OCI-LY7 (cell line): ENCODE data around the gene ZNF277. TPM values are rescaled to one million over a fixed set of nuclear protein-coding genes. Genes with fewer than 3 reads are reported as not detected.

Experiments used
- BruUV-seq: library from RNA; stranded (reverse); fragments of 400-500 nt; replicated peaks from 2 replicates; lab custom pipeline; 2021; lab: Mats Ljungman, UMichigan
- CTCF ChIA-PET: fragments of 300-600 bp; sonication (Branson Sonifier 250); formaldehyde crosslinking; loops from one replicate; lab custom pipeline; 2022; ENCODE audit warnings: antibody characterized with exemption; ENCODE audit not compliant: unreplicated experiment; lab: Charles Lee
- POLR2A ChIA-PET: fragments of 300-600 bp; sonication (Branson Sonifier 250); formaldehyde crosslinking; loops from one replicate; lab custom pipeline; 2022; ENCODE audit warnings: antibody characterized with exemption; lab: Charles Lee
- DNase-seq: peaks from one replicate; pipeline ENCODE4 v3.0.0-alpha.2; 2015; ENCODE audit warnings: low spot score
- H2AFZ ChIP-seq: fragments of 200-600 bp; sonication (generic), shearing (Covaris generic); 2 replicates; pipeline ENCODE4 v1.6.1; 2014; ENCODE audit warnings: mild to moderate bottlenecking, antibody characterized with exemption, low read length, moderate library complexity
- H3K27ac ChIP-seq: fragments of 200-600 bp; sonication (generic); 2 replicates; pipeline ENCODE4 v1.5.1; 2014; ENCODE audit warnings: mixed run types, low read depth, mild to moderate bottlenecking, moderate library complexity, low read length, inconsistent platforms; ENCODE audit not compliant: poor library complexity, severe bottlenecking
- H3K36me3 ChIP-seq: fragments of 200-600 bp; sonication (generic); 2 replicates; pipeline ENCODE4 v1.6.1; 2014; ENCODE audit warnings: mild to moderate bottlenecking, antibody characterized with exemption, low read length, moderate library complexity, mixed read lengths; ENCODE audit not compliant: insufficient read depth
- H3K4me1 ChIP-seq: fragments of 200-600 bp; sonication (generic); 2 replicates; pipeline ENCODE4 v1.5.1; 2014; ENCODE audit warnings: mild to moderate bottlenecking, low read length; ENCODE audit not compliant: insufficient read depth, poor library complexity, severe bottlenecking
- H3K4me2 ChIP-seq: fragments of 200-600 bp; sonication (generic); 2 replicates; pipeline ENCODE4 v1.6.1; 2014; ENCODE audit warnings: mild to moderate bottlenecking, low read length
- H3K4me3 ChIP-seq: fragments of 200-600 bp; sonication (generic); 2 replicates; pipeline ENCODE4 v1.5.1; 2014; ENCODE audit warnings: mild to moderate bottlenecking, low read depth, low read length; ENCODE audit not compliant: poor library complexity, severe bottlenecking
- H3K79me2 ChIP-seq: fragments of 200-600 bp; sonication (generic); 2 replicates; pipeline ENCODE4 v1.6.1; 2016; ENCODE audit warnings: low read depth, mild to moderate bottlenecking, low read length, moderate library complexity, mixed read lengths; ENCODE audit not compliant: insufficient read depth
- H3K9me2 ChIP-seq: fragments of 200-600 bp; sonication (generic); 2 replicates; pipeline ENCODE4 v1.6.1; 2016; ENCODE audit warnings: mild to moderate bottlenecking, low read length, mixed read lengths; ENCODE audit not compliant: insufficient read depth
- H3K9me3 ChIP-seq: fragments of 200-600 bp; sonication (generic); 2 replicates; pipeline ENCODE4 v1.6.1; 2014; ENCODE audit warnings: mild to moderate bottlenecking, mixed run types, low read length, mixed read lengths
- H4K20me1 ChIP-seq: fragments of 200-600 bp; sonication (generic); 2 replicates; pipeline ENCODE4 v1.6.1; 2014; ENCODE audit warnings: mild to moderate bottlenecking, antibody characterized with exemption, low read length, moderate library complexity, mixed read lengths; ENCODE audit not compliant: insufficient read depth
- CTCF ChIP-seq: fragments of 200-600 bp; sonication (generic); conservative IDR thresholded peaks from 2 replicates; pipeline ENCODE4 v1.5.1; 2014; ENCODE audit warnings: mild to moderate bottlenecking, antibody characterized with exemption, low read length, moderate library complexity, mixed read lengths
- EZH2phosphoT487 ChIP-seq: fragments of 200-600 bp; sonication (generic); IDR thresholded peaks from 2 replicates; pipeline ENCODE4 v1.6.1; 2018; ENCODE audit warnings: low read depth, borderline replicate concordance, mild to moderate bottlenecking, mixed run types, antibody characterized with exemption, low read length, moderate library complexity, mixed read lengths
- intact Hi-C: fragments of 100-400 bp; cut with micrococcal nuclease; formaldehyde crosslinking; loops from one replicate; pipeline ENCODE4 v1.10.0; 2022; ENCODE audit not compliant: unreplicated experiment
- total RNA-seq, 2 experiments: library from RNA; depleted of rRNA in 1 of 2; stranded (reverse); fragments of >200 nt in 1 of 2; shearing (Covaris generic) in 1 of 2; gene quantifications; 2 replicates each; pipeline ENCODE4 v1.2.3, GENCODE V29; 2014 to 2022

The ZNF277 gene
- total RNA-seq, 2 experiments from 2014 or later: 18.1 to 20.5 TPM

DNA sequence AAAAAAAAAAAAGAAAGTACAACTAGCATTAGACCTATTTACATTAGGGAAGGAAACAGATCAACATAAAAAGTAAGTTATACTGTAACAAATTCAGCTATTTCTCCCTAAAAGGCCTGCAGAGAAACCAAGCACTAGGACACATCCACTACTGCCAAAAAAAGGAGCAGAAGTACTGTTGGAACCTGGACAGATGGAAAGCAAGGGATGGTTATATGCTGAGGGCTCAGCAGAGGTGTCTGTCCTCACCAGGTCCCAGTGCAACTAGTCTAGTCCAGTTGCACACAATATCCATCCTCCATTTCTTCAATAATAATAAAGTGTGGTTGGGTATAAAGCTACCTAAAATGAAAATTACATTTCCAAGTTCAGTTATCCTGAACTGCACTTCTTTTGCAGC is 140.6 kb downstream of the ZNF277 start:
- Histone ChIP-seq H3K36me3 (peaks cover 16% of the 10 kb centered on the region), H3K9me2 (no peaks in the 10 kb centered on the region), H3K79me2 (no peaks in the 10 kb centered on the region), H2AFZ (no peak overlapping the region), H3K4me3 (no peak overlapping the region), H3K27ac (no peak overlapping the region), H3K9me3 (no peaks in the 10 kb centered on the region), H4K20me1 (no peaks in the 10 kb centered on the region), H3K4me1 (no peaks in the 10 kb centered on the region), H3K4me2 (no peak overlapping the region)
- TF ChIP-seq EZH2phosphoT487: no peak
- no peak for TF ChIP-seq CTCF
- ChIA-PET CTCF (no interaction called here), POLR2A (interaction anchor here (0.6 to 1.1 kb wide), 5 partner anchors 8 to 167 kb away, joined by 3 to 5 read pairs (median 3); no protein-coding TSS in a partner anchor)
- no TSS peak for BruUV-seq
- no peak for DNase-seq
- intact Hi-C loops: no loop called here

DNA sequence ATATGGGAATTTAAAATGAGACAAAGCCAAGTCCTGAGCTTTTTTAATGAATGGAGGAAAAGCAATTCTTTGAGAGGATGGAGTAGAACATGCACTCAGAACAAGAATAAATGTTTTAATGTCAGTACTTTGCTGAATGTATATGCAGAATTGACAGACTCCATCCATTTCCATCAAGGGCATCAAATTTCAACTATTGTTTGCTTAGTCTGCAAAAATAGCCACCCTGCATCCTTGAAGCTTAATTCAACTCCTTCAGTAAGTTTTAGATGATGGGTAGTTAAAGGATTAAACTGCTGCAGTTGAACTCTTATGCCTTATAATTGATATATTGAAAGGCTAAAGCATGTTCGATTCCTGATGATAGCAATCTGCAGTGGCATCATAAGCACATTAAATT is 144.1 kb downstream of the ZNF277 start:
- intact Hi-C loops: no loop called here
- Histone ChIP-seq H3K4me3 (no peak overlapping the region), H3K9me2 (no peaks in the 10 kb centered on the region), H2AFZ (no peak overlapping the region), H3K79me2 (no peaks in the 10 kb centered on the region), H3K9me3 (no peaks in the 10 kb centered on the region), H3K27ac (no peak overlapping the region), H3K4me2 (no peak overlapping the region), H3K36me3 (no peaks in the 10 kb centered on the region), H3K4me1 (no peaks in the 10 kb centered on the region), H4K20me1 (no peaks in the 10 kb centered on the region)
- ChIA-PET POLR2A (interaction anchor here (1.0 to 1.5 kb wide), 3 partner anchors 9 to 63 kb away, joined by 3 to 5 read pairs (median 4); no protein-coding TSS in a partner anchor), CTCF (no interaction called here)
- no TSS peak for BruUV-seq
- no peak for DNase-seq
- TF ChIP-seq EZH2phosphoT487 (no peak), CTCF (no peak)

GRCh38 chr7:112356596-112356995 is 150.1 kb downstream of the ZNF277 start:
- no peak overlapping the region for H3K4me2 ChIP-seq
- H2AFZ ChIP-seq: no peak overlapping the region
- intact Hi-C loops: no loop called here
- H3K9me2 ChIP-seq: no peaks in the 10 kb centered on the region
- no peaks in the 10 kb centered on the region for H3K79me2 ChIP-seq
- ChIA-PET CTCF (no interaction called here), POLR2A (no interaction called here)
- H3K4me3 ChIP-seq: no peak overlapping the region
- H3K9me3 ChIP-seq: peaks cover 6% of the 10 kb centered on the region; the same call in 1 of the 2 replicates
- no peaks in the 10 kb centered on the region for H3K4me1 ChIP-seq
- DNase-seq: no peak
- H3K27ac ChIP-seq: no peak overlapping the region
- H3K36me3 ChIP-seq: no peaks in the 10 kb centered on the region
- TF ChIP-seq EZH2phosphoT487 (no peak), CTCF (no peak)
- BruUV-seq: no TSS peak
- H4K20me1 ChIP-seq: no peaks in the 10 kb centered on the region; the same call in 1 of the 2 replicates
